Retinal pigment epithelial cell (primary cell): ENCODE results near the gene SRGAP3.

Experiments used
- DNase-seq: peaks from one replicate; pipeline ENCODE4 v3.0.0-alpha.2; 2010; ENCODE audit warnings: low read depth
- H3K4me3 ChIP-seq: 2 replicates; pipeline ENCODE4 v1.5.1; 2011; ENCODE audit warnings: mild to moderate bottlenecking, low read length, control low read depth, moderate library complexity
- CTCF ChIP-seq: conservative IDR thresholded peaks from 2 replicates; pipeline ENCODE4 v1.5.1; 2011; ENCODE audit warnings: low read depth, low read length, control low read depth, inconsistent platforms

Gene SRGAP3

GRCh38 chr3:8988791-8989558 lies 260.5 kb downstream of the SRGAP3 start:
- TF ChIP-seq CTCF, result no peak
- no peak for DNase-seq
- no peak overlapping the region for H3K4me3 ChIP-seq

GRCh38 chr3:8988384-8988655 lies 261.1 kb downstream of the SRGAP3 start:
- H3K4me3 ChIP-seq, result no peak overlapping the region
- no peak for DNase-seq
- no peak for TF ChIP-seq CTCF

GRCh38 chr3:8987645-8988383 lies 261.6 kb downstream of the SRGAP3 start:
- TF ChIP-seq CTCF, result peak; percentile 90
- no peak for DNase-seq
- H3K4me3 ChIP-seq, result no peak overlapping the region

- TF ChIP-seq CTCF, result no peak
- no peak overlapping the region for H3K4me3 ChIP-seq
- DNase-seq, result no peak
Measured at GRCh38 chr3:8987226-8987625, 262.2 kb downstream of the SRGAP3 start.

- DNase-seq, result no peak
- no peak overlapping the region for H3K4me3 ChIP-seq
- TF ChIP-seq CTCF, result no peak
Measured at GRCh38 chr3:8986741-8987140, 262.7 kb downstream of the SRGAP3 start.

- H3K4me3 ChIP-seq, result no peak overlapping the region
- no peak for DNase-seq
- no peak for TF ChIP-seq CTCF
Measured at GRCh38 chr3:8985876-8986275, 263.6 kb downstream of the SRGAP3 start.

- DNase-seq, result no peak
- no peak for TF ChIP-seq CTCF
- no peak overlapping the region for H3K4me3 ChIP-seq
Measured at GRCh38 chr3:8985411-8985831, 264.0 kb downstream of the SRGAP3 start.
